ENCODE data around the gene SLC25A44. TPM values are rescaled to one million over a fixed set of nuclear protein-coding genes. Genes with fewer than 3 reads are reported as not detected.

The SLC25A44 gene
- total RNA-seq, 1 donor from 2014 or later = 21.3 TPM

GRCh38 chr1:156228501-156228900 lies 34.6 kb downstream of the SLC25A44 start:
- FAIRE-seq (no peak), DNase-seq (ENCODE audit: low read depth) (no peak)
- Histone ChIP-seq H3K27me3 (ENCODE audit: insufficient read depth, low read length) (no peaks in the 10 kb centered on the region), H3K36me3 (ENCODE audit: insufficient read depth, low read length) (peaks cover 7% of the 10 kb centered on the region), H3K4me1 (ENCODE audit: insufficient read depth, low read length) (peaks cover 11% of the 10 kb centered on the region), H2AFZ (ENCODE audit: low read depth, low read length) (no peak overlapping the region), H3K4me2 (ENCODE audit: low read length) (no peak overlapping the region), H4K20me1 (ENCODE audit: insufficient read depth, low read length) (peaks cover under 1% of the 10 kb centered on the region), H3K27ac (ENCODE audit: low read depth, low read length) (no peak overlapping the region), H3K9ac (ENCODE audit: low read length) (no peak overlapping the region), H3K79me2 (ENCODE audit: insufficient read depth, low read length) (no peaks in the 10 kb centered on the region), H3K9me3 (ENCODE audit: insufficient read depth, low read depth, low read length) (no peaks in the 10 kb centered on the region), H3K4me3 (ENCODE audit: insufficient read depth, low read depth, low read length) (no peak overlapping the region)
- peaks cover 8% of the 10 kb centered on the region for H3K4me1 Mint-ChIP-seq (ENCODE audit: low read depth, unreplicated experiment)
- H3K4me3 Mint-ChIP-seq (ENCODE audit: unreplicated experiment) = no peak overlapping the region
- H3K36me3 Mint-ChIP-seq (ENCODE audit: low read depth, unreplicated experiment) = peaks cover 4% of the 10 kb centered on the region
- no peaks in the 10 kb centered on the region for H3K27me3 Mint-ChIP-seq (ENCODE audit: low read depth, unreplicated experiment)
- H3K27ac Mint-ChIP-seq (ENCODE audit: unreplicated experiment) = no peak overlapping the region
- TF ChIP-seq CTCF (IDR thresholded peaks at IDR 0.05; ENCODE audit: insufficient read depth, low read depth, low read length) = no peak
- no peak for TF ChIP-seq EZH2 (IDR thresholded peaks at IDR 0.05; ENCODE audit: insufficient read depth, low read length)
- no peaks in the 10 kb centered on the region for H3K9me3 Mint-ChIP-seq (ENCODE audit: unreplicated experiment)

GRCh38 chr1:156229809-156230472 lies 36.0 kb downstream of the SLC25A44 start:
- Histone ChIP-seq H4K20me1 (ENCODE audit: insufficient read depth, low read length) (no peaks in the 10 kb centered on the region), H3K4me1 (ENCODE audit: insufficient read depth, low read length) (peaks cover 16% of the 10 kb centered on the region), H3K4me2 (ENCODE audit: low read length) (no peak overlapping the region), H3K4me3 (ENCODE audit: insufficient read depth, low read depth, low read length) (no peak overlapping the region), H2AFZ (ENCODE audit: low read depth, low read length) (no peak overlapping the region), H3K79me2 (ENCODE audit: insufficient read depth, low read length) (no peaks in the 10 kb centered on the region), H3K9me3 (ENCODE audit: insufficient read depth, low read depth, low read length) (no peaks in the 10 kb centered on the region), H3K36me3 (ENCODE audit: insufficient read depth, low read length) (peaks cover 4% of the 10 kb centered on the region), H3K27ac (ENCODE audit: low read depth, low read length) (no peak overlapping the region), H3K9ac (ENCODE audit: low read length) (no peak overlapping the region), H3K27me3 (ENCODE audit: insufficient read depth, low read length) (no peaks in the 10 kb centered on the region)
- Mint-ChIP-seq H3K9me3 (ENCODE audit: unreplicated experiment) (no peaks in the 10 kb centered on the region), H3K27ac (ENCODE audit: unreplicated experiment) (no peak overlapping the region), H3K36me3 (ENCODE audit: low read depth, unreplicated experiment) (peaks cover 7% of the 10 kb centered on the region), H3K4me1 (ENCODE audit: low read depth, unreplicated experiment) (peaks cover 13% of the 10 kb centered on the region), H3K4me3 (ENCODE audit: unreplicated experiment) (no peak overlapping the region), H3K27me3 (ENCODE audit: low read depth, unreplicated experiment) (no peaks in the 10 kb centered on the region)
- TF ChIP-seq EZH2 (IDR thresholded peaks at IDR 0.05; ENCODE audit: insufficient read depth, low read length) (no peak), CTCF (IDR thresholded peaks at IDR 0.05; ENCODE audit: insufficient read depth, low read depth, low read length) (no peak)
- no peak for FAIRE-seq
- DNase-seq (ENCODE audit: low read depth) = no peak

- no peak overlapping the region for H3K27ac Mint-ChIP-seq (ENCODE audit: unreplicated experiment)
- Histone ChIP-seq H4K20me1 (ENCODE audit: insufficient read depth, low read length) (no peaks in the 10 kb centered on the region), H3K27ac (ENCODE audit: low read depth, low read length) (no peak overlapping the region), H3K4me3 (ENCODE audit: insufficient read depth, low read depth, low read length) (no peak overlapping the region), H2AFZ (ENCODE audit: low read depth, low read length) (no peak overlapping the region), H3K9me3 (ENCODE audit: insufficient read depth, low read depth, low read length) (no peaks in the 10 kb centered on the region), H3K27me3 (ENCODE audit: insufficient read depth, low read length) (no peaks in the 10 kb centered on the region), H3K4me2 (ENCODE audit: low read length) (no peak overlapping the region), H3K4me1 (ENCODE audit: insufficient read depth, low read length) (peaks cover 16% of the 10 kb centered on the region), H3K36me3 (ENCODE audit: insufficient read depth, low read length) (peaks cover 4% of the 10 kb centered on the region), H3K79me2 (ENCODE audit: insufficient read depth, low read length) (no peaks in the 10 kb centered on the region), H3K9ac (ENCODE audit: low read length) (no peak overlapping the region)
- no peaks in the 10 kb centered on the region for H3K27me3 Mint-ChIP-seq (ENCODE audit: low read depth, unreplicated experiment)
- TF ChIP-seq CTCF (IDR thresholded peaks at IDR 0.05; ENCODE audit: insufficient read depth, low read depth, low read length) = no peak
- no peak for TF ChIP-seq EZH2 (IDR thresholded peaks at IDR 0.05; ENCODE audit: insufficient read depth, low read length)
- no peaks in the 10 kb centered on the region for H3K9me3 Mint-ChIP-seq (ENCODE audit: unreplicated experiment)
- FAIRE-seq = no peak
- peaks cover 13% of the 10 kb centered on the region for H3K4me1 Mint-ChIP-seq (ENCODE audit: low read depth, unreplicated experiment)
- peaks cover 8% of the 10 kb centered on the region for H3K36me3 Mint-ChIP-seq (ENCODE audit: low read depth, unreplicated experiment)
- no peak overlapping the region for H3K4me3 Mint-ChIP-seq (ENCODE audit: unreplicated experiment)
- no peak for DNase-seq (ENCODE audit: low read depth)
These were observed 36.6 kb downstream of the SLC25A44 start for GRCh38 chr1:156230473-156230837.

All from astrocyte (in vitro differentiated cells and primary cell).